Measurements from ENCODE around the gene SLC35F4. TPM values are rescaled to one million over a fixed set of nuclear protein-coding genes. Genes with fewer than 3 reads are reported as not detected.

The SLC35F4 gene
- total and polyA plus RNA-seq, 10 donors: not detected

DNA sequence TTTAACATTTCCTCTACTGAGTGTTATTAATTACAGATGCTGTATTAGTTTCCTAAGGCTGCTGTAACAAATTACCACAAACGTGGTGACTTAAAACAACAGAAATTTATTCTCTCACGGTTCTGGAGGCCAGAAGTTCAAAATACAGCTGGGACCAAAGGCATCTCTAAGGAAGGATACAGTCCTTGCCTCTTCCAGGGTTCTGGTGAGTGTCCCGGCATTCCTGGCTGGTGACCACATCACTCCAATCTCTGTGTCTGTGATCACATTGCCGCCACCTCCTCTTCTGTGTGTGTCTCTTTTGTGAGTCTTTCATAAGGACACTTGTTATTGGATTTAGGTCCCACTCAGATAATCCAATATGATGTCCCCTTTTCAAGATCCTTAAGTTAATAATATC is 287.1 kb downstream of the SLC35F4 start:
- no peaks in the 10 kb centered on the region for H3K36me3 ChIP-seq
- no peaks in the 10 kb centered on the region for H3K4me1 ChIP-seq
- no peaks in the 10 kb centered on the region for H3K27me3 ChIP-seq (replicated peaks in 1 of 7)
- H3K27ac ChIP-seq: no peak overlapping the region
- H3K9me3 ChIP-seq: no peaks in the 10 kb centered on the region
- no peak for DNase-seq
- TF ChIP-seq POLR2A (IDR thresholded peaks at IDR 0.05) (no peak), POLR2AphosphoS5 (IDR thresholded peaks at IDR 0.05) (no peak)
- TF ChIP-seq, protein P1, sequence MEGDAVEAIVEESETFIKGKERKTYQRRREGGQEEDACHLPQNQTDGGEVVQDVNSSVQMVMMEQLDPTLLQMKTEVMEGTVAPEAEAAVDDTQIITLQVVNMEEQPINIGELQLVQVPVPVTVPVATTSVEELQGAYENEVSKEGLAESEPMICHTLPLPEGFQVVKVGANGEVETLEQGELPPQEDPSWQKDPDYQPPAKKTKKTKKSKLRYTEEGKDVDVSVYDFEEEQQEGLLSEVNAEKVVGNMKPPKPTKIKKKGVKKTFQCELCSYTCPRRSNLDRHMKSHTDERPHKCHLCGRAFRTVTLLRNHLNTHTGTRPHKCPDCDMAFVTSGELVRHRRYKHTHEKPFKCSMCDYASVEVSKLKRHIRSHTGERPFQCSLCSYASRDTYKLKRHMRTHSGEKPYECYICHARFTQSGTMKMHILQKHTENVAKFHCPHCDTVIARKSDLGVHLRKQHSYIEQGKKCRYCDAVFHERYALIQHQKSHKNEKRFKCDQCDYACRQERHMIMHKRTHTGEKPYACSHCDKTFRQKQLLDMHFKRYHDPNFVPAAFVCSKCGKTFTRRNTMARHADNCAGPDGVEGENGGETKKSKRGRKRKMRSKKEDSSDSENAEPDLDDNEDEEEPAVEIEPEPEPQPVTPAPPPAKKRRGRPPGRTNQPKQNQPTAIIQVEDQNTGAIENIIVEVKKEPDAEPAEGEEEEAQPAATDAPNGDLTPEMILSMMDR (IDR thresholded peaks at IDR 0.05 in 8 of 11, conservative IDR thresholded peaks at IDR 0.05 in 3 of 11): no peak
- no peak overlapping the region for H3K4me3 ChIP-seq
- intact Hi-C loops (cut with DNase I; ENCODE audit: low total_unique reads): no loop called here
- 57 to 75% (median 72%) methylated on average over 4 of the region's 4 CpGs for WGBS, 5 donors

DNA sequence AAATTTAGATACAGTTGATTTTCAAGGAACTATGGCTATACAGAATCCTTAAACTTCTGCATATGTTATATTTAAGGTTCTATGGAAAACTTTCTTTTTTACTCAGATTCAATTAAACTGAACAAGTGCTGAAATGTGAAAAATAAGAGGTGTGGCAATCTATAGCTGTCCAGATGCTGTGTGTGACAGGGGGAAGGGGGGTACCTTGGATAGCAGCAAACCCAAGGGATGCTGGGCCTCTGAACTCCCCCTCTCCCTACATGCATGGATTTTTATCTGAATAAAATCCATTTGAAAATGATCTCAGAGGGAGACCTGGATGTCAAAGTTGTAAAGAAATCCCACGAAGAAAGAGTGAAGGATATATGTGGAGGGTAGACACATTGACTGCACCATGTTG is 289.4 kb downstream of the SLC35F4 start:
- no peak overlapping the region for H3K4me3 ChIP-seq
- no peaks in the 10 kb centered on the region for H3K36me3 ChIP-seq
- no peaks in the 10 kb centered on the region for H3K4me1 ChIP-seq
- DNase-seq: no peak
- H3K9me3 ChIP-seq: no peaks in the 10 kb centered on the region
- TF ChIP-seq POLR2A (IDR thresholded peaks at IDR 0.05): no peak
- TF ChIP-seq, protein P1 (IDR thresholded peaks at IDR 0.05 in 8 of 11, conservative IDR thresholded peaks at IDR 0.05 in 3 of 11): no peak
- TF ChIP-seq POLR2AphosphoS5 (IDR thresholded peaks at IDR 0.05): no peak
- intact Hi-C loops (cut with DNase I; ENCODE audit: low total_unique reads): no loop called here
- WGBS, 5 donors: 52 to 78% (median 65%) methylated on average over 1 of the region's 1 CpG
- H3K27me3 ChIP-seq (replicated peaks in 1 of 7): no peaks in the 10 kb centered on the region
- no peak overlapping the region for H3K27ac ChIP-seq

- Histone ChIP-seq H3K4me1 (no peaks in the 10 kb centered on the region), H3K36me3 (no peaks in the 10 kb centered on the region), H3K9me3 (no peaks in the 10 kb centered on the region), H3K27me3 (replicated peaks in 1 of 7) (no peaks in the 10 kb centered on the region), H3K4me3 (no peak overlapping the region), H3K27ac (no peak overlapping the region)
- WGBS, 5 donors: 52 to 71% (median 70%) methylated on average over 2 of the region's 2 CpGs
- DNase-seq: no peak
- TF ChIP-seq POLR2AphosphoS5 (IDR thresholded peaks at IDR 0.05) (no peak), POLR2A (IDR thresholded peaks at IDR 0.05) (no peak)
- TF ChIP-seq, protein P1 (IDR thresholded peaks at IDR 0.05 in 8 of 11, conservative IDR thresholded peaks at IDR 0.05 in 3 of 11): no peak
- intact Hi-C loops (cut with DNase I; ENCODE audit: low total_unique reads): no loop called here
Observed at GRCh38 chr14:57575482-57575881, 290.4 kb downstream of the SLC35F4 start.

DNA sequence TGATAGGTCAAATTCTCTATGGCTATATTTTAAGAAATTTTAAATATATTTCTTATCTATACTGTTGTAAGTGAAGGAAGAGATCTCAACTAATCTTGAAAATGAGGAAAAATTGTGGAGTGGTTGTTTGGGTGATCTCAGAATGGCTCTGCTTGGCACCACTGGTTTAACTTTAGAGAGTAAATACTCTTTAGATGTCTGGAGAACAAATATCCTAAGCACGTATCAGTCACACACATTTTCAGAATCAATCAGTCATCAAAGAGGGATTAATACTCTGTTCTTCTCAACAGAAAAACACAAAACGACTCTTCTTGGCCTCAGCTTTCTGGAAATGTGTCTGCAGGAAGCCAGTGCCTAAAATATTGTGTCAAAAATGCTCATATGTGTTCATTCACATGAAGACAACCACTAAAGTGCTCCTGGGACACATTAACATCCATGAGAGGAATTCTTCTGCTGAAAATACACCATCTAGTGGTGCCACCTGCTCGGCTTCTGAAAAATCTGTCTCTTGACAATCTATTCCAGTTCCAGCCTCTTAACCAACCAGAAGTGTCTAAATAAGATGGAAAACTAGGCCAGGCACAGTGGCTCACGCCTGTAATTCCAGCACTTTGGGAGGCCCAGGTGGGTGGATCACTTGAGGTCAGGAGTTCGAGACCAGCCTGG is 291.1 kb downstream of the SLC35F4 start:
- no peak overlapping the region for H3K4me3 ChIP-seq
- intact Hi-C loops (cut with DNase I; ENCODE audit: low total_unique reads): no loop called here
- no peak overlapping the region for H3K27ac ChIP-seq
- no peaks in the 10 kb centered on the region for H3K9me3 ChIP-seq
- no peaks in the 10 kb centered on the region for H3K36me3 ChIP-seq
- WGBS, 5 donors: 63 to 82% (median 70%) methylated on average over 5 of the region's 5 CpGs
- no peaks in the 10 kb centered on the region for H3K27me3 ChIP-seq (replicated peaks in 1 of 7)
- TF ChIP-seq, protein P1 (IDR thresholded peaks at IDR 0.05 in 8 of 11, conservative IDR thresholded peaks at IDR 0.05 in 3 of 11): no peak
- TF ChIP-seq POLR2A (IDR thresholded peaks at IDR 0.05): no peak
- no peak for TF ChIP-seq POLR2AphosphoS5 (IDR thresholded peaks at IDR 0.05)
- no peaks in the 10 kb centered on the region for H3K4me1 ChIP-seq
- DNase-seq: no peak
